GM10248 (cell line): ENCODE data around the gene TRANK1.
"Not testable (repeated sequence)": the region's sequence is repeated elsewhere in the genome, so short reads cannot be mapped to it uniquely, and the experiment has no call there.

ENCODE experiments used
- CTCF ChIA-PET: fragments of 300-600 bp; sonication (Branson Sonifier 250); formaldehyde crosslinking; extraction: SDS; loops from one replicate; lab custom pipeline; 2021; ENCODE audit warnings: antibody characterized with exemption; lab: Yijun Ruan, JAX
- POLR2A ChIA-PET: fragments of 350-650 bp; sonication (Branson Sonifier 250); formaldehyde crosslinking; extraction: SDS; loops from one replicate; lab custom pipeline; 2020; ENCODE audit warnings: antibody characterized with exemption; lab: Yijun Ruan, JAX
- DNase-seq: peaks from one replicate; pipeline ENCODE4 v3.0.0; 2012; ENCODE audit errors: extremely low spot score
- CTCF ChIP-seq: IDR thresholded peaks from 2 replicates; pipeline ENCODE4 v1.5.1; 2012; ENCODE audit warnings: mild to moderate bottlenecking, low read depth; ENCODE audit errors: extremely low read depth, missing control alignments, control extremely low read depth

The TRANK1 gene

GRCh38 chr3:36906504-36907149, 38.2 kb downstream of the TRANK1 start:
- TF ChIP-seq CTCF: no peak
- CTCF ChIA-PET: interaction anchor here (1.2 to 7.0 kb wide), 6 partner anchors 13 to 85 kb away, joined by 3 to 62 read pairs (median 12); partner anchors contain the start of genes EPM2AIP1 and MLH1
- POLR2A ChIA-PET: interaction anchor here (0.6 to 1.1 kb wide), 2 partner anchors 15 to 53 kb away, joined by 3 to 6 read pairs; no protein-coding TSS in a partner anchor
- DNase-seq: no peak

GRCh38 chr3:36905545-36905944, 39.3 kb downstream of the TRANK1 start:
- TF ChIP-seq CTCF: no peak
- POLR2A ChIA-PET: interaction anchor here (0.6 to 1.1 kb wide), 3 partner anchors 14 to 970 kb away, joined by 3 to 7 read pairs (median 6); no protein-coding TSS in a partner anchor
- CTCF ChIA-PET: interaction anchor here (1.1 to 7.0 kb wide), 11 partner anchors 10 to 87 kb away, joined by 3 to 62 read pairs (median 7); partner anchors contain the start of genes EPM2AIP1 and MLH1
- no peak for DNase-seq

- ChIA-PET CTCF (interaction anchor here (0.7 to 7.0 kb wide), 13 partner anchors 11 to 306 kb away, joined by 3 to 62 read pairs (median 4); partner anchors contain the start of genes EPM2AIP1 and MLH1), POLR2A (no interaction called here)
- TF ChIP-seq CTCF: peak; percentile 60
- DNase-seq: no peak
Observed at GRCh38 chr3:36904641-36905040, 40.2 kb downstream of the TRANK1 start.

- CTCF ChIA-PET: interaction anchor here (0.7 to 7.0 kb wide), 12 partner anchors 10 to 307 kb away, joined by 3 to 62 read pairs (median 4); no protein-coding TSS in a partner anchor
- POLR2A ChIA-PET: interaction anchor here (0.8 kb wide), 1 partner anchor 9 kb away, joined by 3 read pairs; no protein-coding TSS in a partner anchor
- DNase-seq: not testable (repeated sequence)
Observed at GRCh38 chr3:36904065-36904464, 40.8 kb downstream of the TRANK1 start.

GRCh38 chr3:36903119-36903882, 41.6 kb downstream of the TRANK1 start:
- ChIA-PET POLR2A (interaction anchor here (0.8 kb wide), 1 partner anchor 9 kb away, joined by 3 read pairs; no protein-coding TSS in a partner anchor), CTCF (interaction anchor here (1.4 to 7.0 kb wide), 7 partner anchors 9 to 55 kb away, joined by 4 to 62 read pairs (median 7); no protein-coding TSS in a partner anchor)
- DNase-seq: no peak
- no peak for TF ChIP-seq CTCF

- no peak for DNase-seq
- TF ChIP-seq CTCF: no peak
- ChIA-PET POLR2A (no interaction called here), CTCF (interaction anchor here (1.3 to 7.0 kb wide), 6 partner anchors 8 to 57 kb away, joined by 3 to 62 read pairs (median 6); no protein-coding TSS in a partner anchor)
Observed at GRCh38 chr3:36901588-36901987, 43.3 kb downstream of the TRANK1 start.
